ENCODE data around the gene MOV10L1. TPM values are rescaled to one million over a fixed set of nuclear protein-coding genes. Genes with fewer than 3 reads are reported as not detected.

Gene MOV10L1
- total RNA-seq, 2 experiments from 2014 or later: 0.22 to 1.1 TPM

DNA sequence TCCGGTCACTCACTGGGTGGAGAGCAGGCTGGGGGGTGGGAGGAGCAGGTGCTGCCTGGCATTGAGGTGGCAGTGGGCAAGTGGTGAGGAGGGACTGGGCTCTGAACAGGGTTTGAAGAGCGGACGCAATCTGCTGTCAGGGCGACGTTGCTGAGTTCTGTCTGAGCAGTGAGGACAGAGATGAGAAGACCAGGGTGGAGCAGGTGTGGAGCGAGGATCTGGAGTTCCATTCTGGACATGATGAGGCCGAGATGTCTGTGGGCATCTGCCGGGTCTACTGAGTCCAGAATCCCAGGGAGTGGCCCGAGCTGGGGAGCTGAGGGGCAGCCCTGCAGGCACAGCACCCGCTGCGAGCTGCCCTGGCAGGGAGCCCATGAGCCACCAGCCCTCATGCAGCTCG lies 2.2 kb upstream of the MOV10L1 start:
- no peak overlapping the region for H3K27ac ChIP-seq (ENCODE audit: low read depth, low read length, poor library complexity, severe bottlenecking)
- no peaks in the 10 kb centered on the region for H3K79me2 ChIP-seq (ENCODE audit: insufficient read depth, low read depth, low read length)
- H3K9me2 ChIP-seq (ENCODE audit: insufficient read depth, low read length): no peaks in the 10 kb centered on the region
- ChIA-PET POLR2A (no interaction called here), CTCF (ENCODE audit: unreplicated experiment) (no interaction called here)
- no peak overlapping the region for H3K4me3 ChIP-seq (ENCODE audit: low read depth, low read length, poor library complexity, severe bottlenecking)
- DNase-seq (ENCODE audit: low spot score): no peak
- H3K4me2 ChIP-seq (ENCODE audit: low read length): no peak overlapping the region
- BruUV-seq (replicated peaks): no TSS peak
- intact Hi-C loops (cut with micrococcal nuclease; ENCODE audit: unreplicated experiment): no loop called here
- no peaks in the 10 kb centered on the region for H3K9me3 ChIP-seq (ENCODE audit: low read length)
- H3K36me3 ChIP-seq (ENCODE audit: insufficient read depth, low read length): no peaks in the 10 kb centered on the region; the same call in 1 of the 2 replicates
- no peaks in the 10 kb centered on the region for H4K20me1 ChIP-seq (ENCODE audit: insufficient read depth, low read length)
- TF ChIP-seq CTCF (conservative IDR thresholded peaks at IDR 0.05; ENCODE audit: low read length) (no peak), EZH2phosphoT487 (IDR thresholded peaks at IDR 0.05; ENCODE audit: borderline replicate concordance, low read depth, low read length) (no peak)
- no peaks in the 10 kb centered on the region for H3K4me1 ChIP-seq (ENCODE audit: insufficient read depth, low read length, poor library complexity, severe bottlenecking)
- H2AFZ ChIP-seq (ENCODE audit: low read length): no peak overlapping the region

- TF ChIP-seq EZH2phosphoT487 (IDR thresholded peaks at IDR 0.05; ENCODE audit: borderline replicate concordance, low read depth, low read length) (no peak), CTCF (conservative IDR thresholded peaks at IDR 0.05; ENCODE audit: low read length) (no peak)
- Histone ChIP-seq H3K9me2 (ENCODE audit: insufficient read depth, low read length) (no peaks in the 10 kb centered on the region), H3K27ac (ENCODE audit: low read depth, low read length, poor library complexity, severe bottlenecking) (no peak overlapping the region), H3K79me2 (ENCODE audit: insufficient read depth, low read depth, low read length) (no peaks in the 10 kb centered on the region), H3K4me1 (ENCODE audit: insufficient read depth, low read length, poor library complexity, severe bottlenecking) (no peaks in the 10 kb centered on the region), H4K20me1 (ENCODE audit: insufficient read depth, low read length) (no peaks in the 10 kb centered on the region), H3K9me3 (ENCODE audit: low read length) (no peaks in the 10 kb centered on the region), H3K4me2 (ENCODE audit: low read length) (no peak overlapping the region), H2AFZ (ENCODE audit: low read length) (no peak overlapping the region), H3K4me3 (ENCODE audit: low read depth, low read length, poor library complexity, severe bottlenecking) (no peak overlapping the region), H3K36me3 (ENCODE audit: insufficient read depth, low read length) (no peaks in the 10 kb centered on the region; the same call in 1 of the 2 replicates)
- intact Hi-C loops (cut with micrococcal nuclease; ENCODE audit: unreplicated experiment): no loop called here
- ChIA-PET POLR2A (no interaction called here), CTCF (ENCODE audit: unreplicated experiment) (no interaction called here)
- no TSS peak for BruUV-seq (replicated peaks)
- no peak for DNase-seq (ENCODE audit: low spot score)
Observed at GRCh38 chr22:50088096-50088495, 1.7 kb upstream of the MOV10L1 start.

DNA sequence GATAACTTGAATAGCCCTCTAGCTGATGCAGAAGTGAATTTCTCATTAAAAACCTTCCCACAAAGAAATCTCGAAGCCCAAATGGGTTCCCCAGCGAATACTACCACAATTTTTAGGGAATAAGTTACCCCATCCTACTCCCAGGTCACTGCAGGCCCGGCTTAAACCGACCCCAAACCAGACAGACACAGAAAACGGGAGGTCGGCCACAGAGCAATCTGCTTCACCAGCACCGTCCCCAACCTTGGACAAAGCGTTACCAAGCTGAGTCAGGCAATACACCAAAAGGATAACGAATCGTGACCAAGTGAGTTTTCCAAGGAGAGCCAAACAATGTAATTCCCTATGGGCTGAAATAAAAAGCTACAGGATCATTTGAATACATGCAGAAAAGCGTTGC lies 575 bp upstream of the MOV10L1 start:
- Histone ChIP-seq H3K9me3 (ENCODE audit: low read length) (no peaks in the 10 kb centered on the region), H3K4me3 (ENCODE audit: low read depth, low read length, poor library complexity, severe bottlenecking) (no peak overlapping the region), H4K20me1 (ENCODE audit: insufficient read depth, low read length) (no peaks in the 10 kb centered on the region), H3K4me1 (ENCODE audit: insufficient read depth, low read length, poor library complexity, severe bottlenecking) (no peaks in the 10 kb centered on the region), H3K4me2 (ENCODE audit: low read length) (no peak overlapping the region), H2AFZ (ENCODE audit: low read length) (no peak overlapping the region), H3K27ac (ENCODE audit: low read depth, low read length, poor library complexity, severe bottlenecking) (no peak overlapping the region), H3K9me2 (ENCODE audit: insufficient read depth, low read length) (no peaks in the 10 kb centered on the region), H3K79me2 (ENCODE audit: insufficient read depth, low read depth, low read length) (no peaks in the 10 kb centered on the region), H3K36me3 (ENCODE audit: insufficient read depth, low read length) (no peaks in the 10 kb centered on the region; the same call in 1 of the 2 replicates)
- POLR2A ChIA-PET: no interaction called here
- DNase-seq (ENCODE audit: low spot score): no peak
- intact Hi-C loops (cut with micrococcal nuclease; ENCODE audit: unreplicated experiment): no loop called here
- TF ChIP-seq CTCF (conservative IDR thresholded peaks at IDR 0.05; ENCODE audit: low read length) (no peak), EZH2phosphoT487 (IDR thresholded peaks at IDR 0.05; ENCODE audit: borderline replicate concordance, low read depth, low read length) (no peak)
- CTCF ChIA-PET (ENCODE audit: unreplicated experiment): no interaction called here
- BruUV-seq (replicated peaks): no TSS peak
